Measurements from ENCODE around the gene IGF2BP2.

The IGF2BP2 gene

DNA sequence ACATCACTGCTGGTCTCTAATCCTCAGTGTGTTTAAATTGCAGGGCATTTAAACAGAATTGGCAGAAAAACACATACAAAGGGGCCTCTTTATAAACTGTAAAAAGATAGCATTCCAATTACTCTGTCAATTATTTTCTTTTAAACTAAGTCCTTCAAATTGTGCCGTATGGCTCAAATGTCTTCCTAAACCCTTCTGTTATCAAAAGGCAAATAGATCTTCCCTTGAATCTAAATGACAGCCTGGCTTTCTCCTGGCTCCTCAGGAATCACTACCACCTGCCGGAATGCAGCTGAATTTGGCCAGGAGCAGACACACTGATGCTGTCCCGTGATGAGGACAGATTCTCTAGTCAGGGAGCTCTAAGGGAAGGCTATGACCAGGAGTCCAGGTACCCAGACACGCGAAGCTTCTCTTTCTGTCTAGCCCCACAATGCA, 85.6 kb downstream of the IGF2BP2 start:
- intact Hi-C loops (cut with DNase I) = no loop called here
- no peak for DNase-seq

DNA sequence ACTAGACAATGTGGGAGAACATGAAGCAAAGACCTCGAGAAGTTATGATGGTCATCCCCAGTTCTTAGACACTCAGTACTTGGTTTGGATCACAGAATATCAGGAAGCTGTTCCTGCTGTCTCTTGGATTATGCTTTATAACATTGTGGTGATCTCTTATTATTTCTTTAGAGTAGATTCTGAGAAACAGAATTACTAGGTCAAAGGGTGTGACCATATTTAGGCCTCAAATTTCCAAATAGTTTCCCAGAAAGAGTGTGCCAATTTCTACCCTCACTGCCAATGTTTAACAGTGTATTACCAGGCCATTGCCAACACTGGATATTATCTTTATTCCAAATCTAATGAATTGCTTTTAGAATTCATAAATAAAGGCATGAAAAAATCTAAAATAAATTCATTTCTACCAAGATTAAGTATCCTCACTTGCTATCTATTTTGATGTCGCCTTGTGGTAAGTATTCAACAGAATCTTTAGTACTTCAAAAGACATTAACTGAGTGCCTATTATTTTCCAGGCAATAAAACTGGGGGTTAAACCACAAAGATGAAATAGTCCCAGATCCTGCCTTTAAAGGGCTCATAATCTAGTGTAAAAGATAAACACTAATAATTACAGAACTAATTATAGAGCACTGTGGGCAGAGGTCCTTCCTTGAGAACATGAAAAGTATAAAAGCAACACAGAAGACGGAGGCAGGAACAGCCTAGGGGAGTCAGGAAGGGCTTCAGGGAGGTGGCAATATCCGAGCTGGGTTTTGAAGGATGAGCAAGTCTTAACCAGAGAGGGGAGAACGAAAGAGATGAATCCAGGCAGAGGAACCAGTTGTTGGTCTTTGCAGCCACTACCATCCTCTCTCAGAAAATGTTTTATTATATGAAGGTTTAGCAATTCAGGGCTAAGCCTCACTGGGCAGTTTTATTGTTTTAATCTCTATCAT, 86.8 kb downstream of the IGF2BP2 start:
- DNase-seq = no peak
- intact Hi-C loops (cut with DNase I) = no loop called here

DNA sequence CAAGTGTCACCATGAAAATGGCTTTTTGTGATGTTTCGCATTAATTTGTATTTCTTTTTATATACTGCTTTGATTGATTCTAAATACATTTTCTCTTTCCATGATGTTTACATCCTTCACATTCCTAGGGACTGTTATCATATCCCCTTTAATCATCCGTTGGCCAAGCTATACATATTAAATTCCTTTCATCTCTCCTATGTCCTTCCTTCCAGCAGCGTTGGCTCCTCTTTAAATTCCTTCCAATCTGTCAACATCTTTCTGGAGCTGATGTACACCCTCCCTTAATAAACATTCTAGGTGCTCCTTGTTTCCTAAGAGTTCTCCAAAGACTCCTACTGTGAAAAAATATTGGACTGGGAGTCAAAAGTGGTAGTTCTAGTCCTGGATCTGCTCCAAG, 87.8 kb downstream of the IGF2BP2 start:
- DNase-seq = no peak
- intact Hi-C loops (cut with DNase I) = no loop called here

DNA sequence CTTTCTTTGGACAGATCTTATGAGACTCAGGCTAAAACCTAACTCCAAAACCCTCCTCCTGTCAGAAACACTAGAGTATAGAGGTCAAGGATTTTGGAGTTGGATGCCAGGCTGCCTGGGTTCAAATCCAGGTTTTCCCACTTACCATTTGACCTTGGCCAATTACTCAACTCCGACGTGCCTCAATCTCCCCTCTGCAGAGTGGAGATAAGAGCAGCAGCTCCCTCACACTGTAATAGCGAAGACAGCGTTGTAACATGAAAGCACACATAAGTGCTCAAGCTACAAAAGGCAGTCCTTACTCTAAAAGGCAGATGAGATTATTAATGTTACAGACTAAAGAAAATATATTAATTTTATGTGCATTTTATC, 90.1 kb downstream of the IGF2BP2 start:
- intact Hi-C loops (cut with DNase I) = no loop called here
- no peak for DNase-seq

DNA sequence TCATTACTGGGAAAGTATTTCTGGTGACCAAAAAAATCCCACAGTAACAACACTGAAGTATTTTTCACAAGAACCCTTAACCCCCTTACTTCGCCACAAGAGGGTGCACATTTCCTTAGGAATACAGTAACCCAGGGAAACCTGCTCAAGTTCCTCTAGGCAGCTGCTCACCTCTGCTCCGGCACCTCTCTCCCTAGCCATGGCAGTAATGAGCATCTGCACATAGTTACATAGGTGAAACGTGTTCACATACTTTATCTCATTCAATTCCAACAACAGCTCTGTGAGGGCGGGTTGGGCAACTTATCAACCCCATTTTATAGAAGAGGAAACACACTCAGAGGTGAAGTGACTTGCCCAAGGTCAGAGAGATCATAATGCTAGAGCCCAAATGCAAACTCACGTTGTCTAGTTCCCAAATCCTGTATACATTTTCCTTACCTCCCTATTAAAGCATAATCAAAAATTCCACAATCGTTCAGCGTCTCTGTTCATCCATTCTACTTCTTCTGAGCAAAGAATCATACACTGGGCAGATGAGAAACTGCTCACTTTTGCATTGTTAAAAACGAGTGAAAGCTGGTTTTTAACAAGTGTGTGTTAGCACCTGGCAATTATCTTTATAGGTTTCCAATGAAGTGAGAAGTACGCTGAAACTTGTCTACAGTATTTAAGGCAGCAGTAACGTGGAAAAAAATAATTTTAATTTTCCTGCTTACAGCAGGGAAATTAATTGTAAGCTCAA, 90.7 kb downstream of the IGF2BP2 start:
- no peak for DNase-seq
- intact Hi-C loops (cut with DNase I) = no loop called here

DNA sequence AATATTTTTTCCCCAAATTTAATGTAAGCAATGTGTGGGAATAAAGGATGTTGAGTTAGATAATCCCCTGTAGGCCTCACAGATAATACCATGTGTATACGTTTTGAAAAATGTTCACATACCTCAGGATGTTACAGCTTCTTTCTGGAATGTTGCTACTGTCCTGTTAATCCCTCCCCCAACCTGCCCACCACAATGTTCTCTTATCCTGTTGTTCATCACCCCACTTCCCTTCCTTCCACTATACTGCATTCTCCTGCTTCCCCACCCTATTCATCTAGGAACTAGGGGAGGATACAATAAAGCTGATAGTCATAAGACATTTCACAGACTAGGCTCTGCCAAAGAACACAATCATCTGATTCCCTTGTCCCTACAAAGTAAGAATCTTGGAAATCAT, 92.1 kb downstream of the IGF2BP2 start:
- intact Hi-C loops (cut with DNase I) = no loop called here
- no peak for DNase-seq

DNA sequence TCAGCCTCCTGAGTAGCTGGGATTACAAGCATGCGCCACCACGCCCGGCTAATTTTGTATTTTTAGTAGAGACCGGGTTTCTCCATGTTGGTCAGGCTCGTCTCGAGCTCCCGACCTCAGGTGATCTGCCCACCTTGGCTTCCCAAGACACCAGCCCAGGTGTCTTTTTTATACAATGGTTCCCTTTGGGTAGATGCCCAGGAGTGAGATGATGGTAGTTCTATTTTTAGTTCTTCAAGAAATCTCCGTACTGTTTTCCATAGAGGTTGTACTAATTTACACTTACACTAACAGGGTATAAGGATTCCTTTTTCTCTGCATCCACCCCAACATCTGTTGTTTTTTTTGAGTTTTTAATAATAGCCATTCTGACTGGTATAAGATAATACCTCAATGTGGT, 94.3 kb downstream of the IGF2BP2 start:
- intact Hi-C loops (cut with DNase I) = no loop called here
- DNase-seq = no peak

DNA sequence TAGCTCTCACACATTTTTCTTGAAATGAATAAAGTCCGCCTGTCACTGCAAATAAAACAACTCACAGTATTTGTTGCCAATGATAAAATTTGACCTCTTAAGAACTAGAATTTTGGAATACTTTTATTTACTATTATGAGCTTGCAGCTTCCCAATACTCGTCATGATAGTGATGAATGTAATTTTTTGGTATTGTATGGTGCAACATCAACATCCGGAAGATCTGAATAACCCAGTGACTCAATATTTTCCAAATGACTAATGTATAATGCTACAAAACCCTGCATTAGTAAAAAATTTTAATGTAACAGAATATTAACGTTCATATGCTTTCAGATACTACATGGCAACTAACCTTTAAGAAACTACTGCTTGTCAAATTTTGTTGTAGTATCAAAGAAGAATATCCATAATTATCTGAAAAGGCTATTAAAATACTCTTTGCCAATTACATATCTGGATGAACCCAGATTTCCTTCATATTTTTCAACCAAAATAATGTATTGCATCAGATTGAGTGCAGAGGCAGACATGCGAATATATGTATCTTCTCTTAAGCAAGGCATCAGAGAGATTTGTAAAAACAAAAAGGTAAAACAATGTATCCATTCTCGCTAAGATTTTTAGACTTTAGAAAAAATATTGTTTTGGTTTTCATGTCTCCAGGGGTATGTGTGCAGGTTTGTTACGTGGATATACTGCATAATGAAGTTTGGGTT, 95.3 kb downstream of the IGF2BP2 start:
- intact Hi-C loops (cut with DNase I) = no loop called here
- no peak for DNase-seq

DNA sequence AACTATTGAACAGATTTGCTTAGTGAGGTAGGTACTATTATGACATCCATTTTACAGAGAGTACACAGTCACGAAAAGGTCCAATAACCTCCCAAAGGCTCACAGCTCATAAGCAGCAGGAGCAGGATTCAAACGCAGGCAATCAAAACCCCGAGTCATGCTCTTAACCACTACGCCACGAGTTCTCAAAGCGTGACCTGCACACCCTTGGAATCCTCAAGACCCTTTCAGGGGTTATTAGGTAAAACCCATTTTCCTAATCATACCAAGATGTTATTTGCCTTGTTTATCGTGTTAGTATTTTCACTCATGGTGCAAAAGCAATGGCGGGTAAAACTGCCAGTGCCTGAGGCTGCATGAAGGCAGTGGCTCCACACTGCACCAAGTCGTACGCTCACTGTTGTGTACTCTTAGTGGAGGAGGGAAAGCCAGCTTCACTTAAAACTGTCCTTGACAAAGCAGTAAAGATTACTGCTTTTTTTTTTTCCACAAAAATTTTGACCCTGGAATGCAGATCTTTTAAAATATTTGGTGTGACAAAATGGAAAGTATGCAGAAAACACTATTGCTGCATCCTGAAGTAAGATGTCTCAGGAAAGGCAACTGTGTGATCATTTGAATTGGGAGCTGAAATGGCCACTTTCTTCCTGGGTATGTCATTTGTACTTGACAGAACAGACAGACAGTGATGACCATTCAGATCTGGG, 96.1 kb downstream of the IGF2BP2 start:
- intact Hi-C loops (cut with DNase I) = no loop called here
- no peak for DNase-seq

DNA sequence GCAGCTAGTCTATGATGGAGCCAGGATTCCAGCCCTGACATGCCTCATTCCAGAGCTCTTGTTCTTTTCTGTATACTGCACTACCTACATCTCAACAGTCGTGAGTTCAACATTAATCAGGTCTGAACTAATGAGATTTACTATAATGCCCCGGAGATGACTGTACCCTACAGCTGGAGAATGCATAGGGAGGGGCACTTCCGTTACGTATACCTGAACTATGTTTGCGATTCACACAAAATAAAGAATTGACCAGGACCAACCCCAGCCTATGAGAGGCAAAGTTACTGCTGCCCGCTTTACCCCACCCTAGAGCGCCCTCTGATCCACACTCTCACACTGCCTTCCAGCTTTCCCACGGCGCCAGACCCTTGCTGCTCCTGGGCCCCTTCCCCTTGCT, 97.0 kb downstream of the IGF2BP2 start:
- intact Hi-C loops (cut with DNase I) = no loop called here
- DNase-seq = no peak

DNA sequence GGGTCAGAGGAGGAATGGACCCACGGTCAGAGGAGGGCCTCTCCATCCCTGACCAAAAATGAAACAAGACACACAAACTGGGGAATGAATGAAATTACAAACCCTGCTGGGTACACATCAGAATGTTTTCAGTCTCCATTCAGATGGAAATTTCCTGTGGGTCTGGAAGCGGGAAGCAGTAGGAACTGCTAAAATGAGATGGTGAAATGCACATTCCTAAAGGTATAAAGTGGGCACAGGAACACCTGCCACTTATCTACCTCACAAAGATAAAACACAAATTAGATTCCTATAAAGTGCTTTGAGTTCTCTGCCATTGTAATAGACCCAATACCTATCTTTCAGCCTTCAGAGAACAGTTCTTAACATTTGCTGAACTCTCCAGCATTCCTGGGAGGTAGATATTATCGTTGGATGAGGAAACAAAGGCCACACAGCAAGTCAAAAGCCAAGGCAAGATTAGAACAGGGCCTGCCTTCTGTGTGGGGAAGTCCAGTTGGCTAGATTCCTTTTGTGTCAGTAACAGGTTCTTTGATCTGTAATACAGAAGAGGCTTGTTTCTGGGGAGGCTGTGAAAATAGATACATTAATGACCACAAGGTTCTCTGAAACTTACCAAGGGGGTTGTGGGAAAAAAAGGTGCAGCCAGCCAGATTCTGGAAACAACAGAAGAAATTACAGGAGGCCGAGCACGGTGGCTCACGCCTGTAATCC, 98.4 kb downstream of the IGF2BP2 start:
- intact Hi-C loops (cut with DNase I) = no loop called here
- no peak for DNase-seq

DNA sequence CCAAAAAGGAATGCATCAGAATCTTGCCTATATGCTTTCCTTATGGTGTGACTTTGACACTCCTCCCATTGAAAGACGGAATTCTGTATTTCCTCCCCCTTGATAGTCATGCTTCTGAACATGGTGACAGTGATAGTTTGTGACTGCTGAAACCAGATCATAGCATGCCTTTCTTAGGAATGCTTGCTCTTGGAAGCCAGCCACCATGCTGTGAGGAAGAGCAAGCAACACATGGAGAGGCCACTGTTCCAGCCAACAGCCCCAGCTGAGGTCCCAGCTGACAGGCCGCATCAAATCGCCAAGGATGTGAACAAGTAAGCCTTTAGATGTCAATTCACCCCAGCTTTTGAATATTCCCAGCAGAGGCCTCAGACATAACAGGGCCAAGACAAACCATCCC, 100.1 kb downstream of the IGF2BP2 start:
- intact Hi-C loops (cut with DNase I) = no loop called here
- no peak for DNase-seq

DNA sequence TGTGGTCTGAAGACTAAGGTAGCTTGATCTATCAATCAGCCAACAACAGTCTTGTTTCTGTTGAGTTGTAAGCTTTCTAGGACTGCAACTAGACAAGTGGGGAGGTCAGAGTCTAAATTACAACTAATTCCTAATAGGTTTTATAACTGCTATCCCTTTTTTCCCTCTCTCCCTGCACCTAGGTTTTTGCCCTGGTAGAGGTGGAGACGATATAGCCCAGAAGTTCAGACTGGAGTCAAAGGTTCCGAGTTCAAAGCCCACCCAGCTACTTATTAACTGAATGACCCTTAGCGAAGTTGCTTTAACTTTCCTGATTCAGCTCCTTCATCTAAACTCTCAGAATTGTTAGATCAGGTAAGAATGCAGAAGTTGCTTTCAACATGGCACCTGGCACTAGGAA, 100.6 kb downstream of the IGF2BP2 start:
- no peak for DNase-seq
- intact Hi-C loops (cut with DNase I) = no loop called here

DNA sequence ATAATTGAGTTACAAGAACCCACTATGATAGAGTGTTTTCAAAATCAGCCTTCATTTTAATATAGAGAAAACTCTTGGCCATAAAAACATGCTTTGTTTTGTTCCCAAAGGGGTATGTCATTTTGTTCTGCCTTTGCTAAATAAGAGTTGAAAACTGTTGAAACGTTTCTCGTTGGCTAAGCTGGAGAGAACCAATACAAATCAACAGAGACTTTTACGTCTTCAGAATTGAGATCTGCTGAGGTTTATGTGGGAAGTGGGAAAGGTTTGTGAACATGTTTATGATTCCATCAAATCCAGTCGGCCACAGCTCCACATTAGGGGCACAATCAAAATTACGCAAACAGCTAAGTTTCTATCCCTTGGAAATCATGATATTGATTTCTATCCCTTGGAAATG, 102.0 kb downstream of the IGF2BP2 start:
- intact Hi-C loops (cut with DNase I) = no loop called here
- no peak for DNase-seq

DNA sequence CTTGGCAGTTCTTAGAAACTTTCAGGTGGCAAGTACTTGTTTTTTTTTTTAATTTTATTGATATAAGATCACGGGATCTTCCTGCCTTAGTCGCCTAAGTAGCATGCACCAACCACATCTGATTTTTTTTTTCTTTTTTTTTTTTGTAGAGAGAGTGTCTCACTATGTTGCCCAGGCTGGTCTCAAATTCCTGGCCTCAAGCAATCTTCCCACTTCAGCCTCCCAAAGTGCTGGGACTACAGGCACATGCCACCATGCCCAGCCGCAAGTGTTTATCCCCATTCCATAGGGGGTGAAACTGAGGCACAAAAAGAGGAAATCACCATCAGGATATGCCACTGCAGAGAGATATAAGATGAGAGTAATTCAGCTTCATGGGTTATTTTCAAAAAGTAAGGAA, 102.9 kb downstream of the IGF2BP2 start:
- DNase-seq = no peak
- intact Hi-C loops (cut with DNase I) = no loop called here

DNA sequence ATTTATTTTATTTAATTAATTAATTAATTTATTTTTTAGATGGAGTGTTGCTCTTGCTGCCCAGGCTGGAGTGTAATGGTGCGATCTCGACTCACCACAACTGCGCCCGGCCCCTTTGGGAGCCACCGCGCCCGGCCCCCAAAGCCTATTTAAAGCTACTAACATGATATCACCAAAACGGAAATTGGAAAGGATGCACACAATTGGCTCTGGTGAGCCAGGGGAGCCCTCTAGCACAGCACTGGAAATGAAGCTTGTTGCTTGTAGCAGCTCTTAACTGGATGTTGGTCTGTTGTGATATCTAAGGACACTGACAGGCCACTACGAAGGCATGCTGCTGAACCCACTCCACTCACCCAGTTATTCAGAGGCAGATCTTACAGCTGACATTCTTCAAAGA, 104.5 kb downstream of the IGF2BP2 start:
- DNase-seq = no peak
- intact Hi-C loops (cut with DNase I) = no loop called here

DNA sequence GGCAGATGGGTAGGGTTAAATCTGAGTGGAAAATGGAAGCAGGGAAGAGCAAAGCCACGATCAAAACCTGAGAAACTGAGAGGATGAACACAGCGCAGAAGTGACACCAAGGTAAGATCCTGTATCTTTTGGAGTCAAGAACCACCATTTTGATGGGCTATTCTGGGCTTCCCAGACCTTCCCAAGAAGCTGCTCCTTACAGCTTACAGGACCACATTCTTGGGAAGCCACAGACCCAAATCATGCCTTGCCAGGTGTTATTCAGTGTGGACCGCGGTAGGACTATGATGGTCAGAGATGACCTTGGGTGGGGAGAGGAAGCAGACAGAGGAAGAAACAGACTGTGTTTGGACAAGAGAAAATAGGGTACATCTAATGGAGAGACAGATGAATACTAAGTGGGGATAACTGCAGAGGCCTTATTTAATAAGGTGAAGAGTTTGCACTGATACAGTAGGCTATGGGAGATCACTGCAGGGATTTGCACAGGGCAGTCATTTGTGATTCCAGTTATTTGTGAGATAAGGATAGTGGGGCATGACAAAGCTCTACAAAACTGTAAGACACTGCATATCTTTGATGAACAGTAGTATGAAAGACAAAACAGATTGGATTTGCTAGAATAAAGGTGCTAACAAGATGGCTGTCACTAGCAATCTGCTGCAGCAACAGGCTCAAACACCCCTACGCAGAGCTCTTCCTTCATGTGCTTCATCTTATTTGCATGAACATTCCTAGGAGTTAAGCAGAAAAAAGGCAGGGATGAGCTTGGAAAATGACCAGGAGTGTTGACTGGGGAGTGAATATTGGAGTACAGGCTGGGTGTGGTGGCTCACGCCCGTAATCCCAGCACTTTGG, 105.9 kb downstream of the IGF2BP2 start:
- DNase-seq = no peak
- intact Hi-C loops (cut with DNase I) = no loop called here

DNA sequence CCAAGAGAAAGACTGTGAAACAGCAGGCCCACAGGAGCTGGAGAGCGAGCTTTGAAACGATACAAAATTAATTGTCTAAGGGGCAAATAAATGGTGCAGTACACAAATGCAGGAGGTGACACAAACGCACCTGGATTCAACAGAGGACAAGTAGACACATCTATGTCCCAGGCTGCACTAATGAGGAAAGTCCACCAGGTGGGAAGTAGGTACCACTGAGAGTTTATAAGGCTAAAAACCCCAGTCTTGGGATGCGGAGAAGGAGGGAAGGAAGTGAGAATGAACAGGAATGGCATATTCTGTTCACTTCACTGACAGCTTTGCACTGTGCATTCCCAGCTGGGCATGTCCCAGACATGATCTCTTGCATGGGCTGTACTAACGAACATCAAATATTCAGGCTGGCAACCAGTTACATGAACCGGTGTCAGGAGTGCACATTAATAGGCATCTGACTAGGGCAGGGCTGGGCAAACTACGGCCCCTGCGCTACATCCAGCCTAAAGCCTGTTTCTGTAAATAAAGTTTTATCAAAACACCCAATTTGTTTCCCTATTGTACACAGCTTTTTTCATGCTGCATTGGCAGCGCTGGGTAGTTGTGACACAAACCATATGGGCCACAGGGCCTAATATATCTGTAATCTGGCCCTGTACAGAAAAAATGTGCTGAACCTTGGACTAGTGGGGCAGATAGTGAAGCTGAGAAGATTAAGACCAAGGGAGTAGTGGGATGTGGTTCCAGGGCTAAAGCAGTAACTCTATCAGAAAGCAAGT, 107.0 kb downstream of the IGF2BP2 start:
- intact Hi-C loops (cut with DNase I) = no loop called here
- no peak for DNase-seq
